Activated CD8-positive, alpha-beta memory T cell treated with anti-CD3 and anti-CD28 coated beads, Interleukin-2, amount 50 U/mL, for 24 hours (primary cell): Measurements from ENCODE around the gene IER5L.
"Not testable (repeated sequence)": the region's sequence is repeated elsewhere in the genome, so short reads cannot be mapped to it uniquely, and the experiment has no call there.

ENCODE experiments used
- DNase-seq: peaks from one replicate; pipeline ENCODE4 v3.0.0-alpha.2; 2020; ENCODE audit errors: extremely low read depth

IER5L gene

GRCh38 chr9:129138476-129139232 lies 39.4 kb downstream of the IER5L start:
- DNase-seq, result no peak

GRCh38 chr9:129138144-129138462 lies 40.0 kb downstream of the IER5L start:
- DNase-seq, result no peak

DNA sequence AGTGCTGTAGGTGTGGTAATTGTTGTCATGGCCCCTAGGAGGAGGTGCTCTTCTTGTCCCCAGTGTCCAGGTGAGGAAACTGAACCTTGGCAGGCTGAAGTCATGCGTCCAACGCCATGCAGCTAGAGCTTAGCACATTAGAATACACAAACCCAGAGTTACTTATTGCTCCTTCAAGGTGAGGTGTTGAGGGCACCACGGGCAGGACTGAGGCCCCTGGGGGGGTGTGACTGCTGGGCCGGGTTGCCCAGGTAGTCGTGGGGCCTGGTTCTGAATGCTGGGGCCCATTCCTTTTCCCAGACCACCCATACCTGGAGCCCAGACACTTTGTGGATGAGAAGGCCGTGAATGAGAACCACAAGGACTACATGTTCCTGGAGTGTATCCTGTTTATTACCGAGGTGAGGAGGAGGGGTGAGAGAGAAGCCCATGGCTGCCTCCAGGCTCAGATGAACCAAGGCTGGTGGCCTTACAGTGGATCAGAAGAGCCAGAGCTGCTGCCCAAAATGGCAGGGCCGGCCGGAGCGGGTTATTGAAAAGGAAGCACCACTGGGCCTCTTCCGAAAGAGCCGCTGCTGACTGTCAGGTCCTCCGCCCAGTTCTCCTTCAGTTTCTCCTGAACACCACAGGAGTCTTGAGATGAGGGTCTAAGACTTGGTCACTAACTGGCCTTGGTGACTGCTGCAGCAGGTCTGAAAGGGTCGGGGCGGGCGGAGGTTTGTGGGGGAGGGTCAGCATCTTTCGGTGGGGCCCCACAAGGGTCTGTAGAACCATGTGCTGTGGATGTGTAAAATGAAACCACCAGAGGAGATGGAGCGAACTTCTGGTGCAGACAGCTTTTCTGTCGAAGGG lies 40.5 kb downstream of the IER5L start:
- no peak for DNase-seq

- no peak for DNase-seq
Observed at GRCh38 chr9:129136446-129137035, 41.5 kb downstream of the IER5L start.

GRCh38 chr9:129135476-129135875 lies 42.6 kb downstream of the IER5L start:
- no peak for DNase-seq

- DNase-seq, result no peak
Observed at GRCh38 chr9:129133082-129133481, 45.0 kb downstream of the IER5L start.

- DNase-seq, result peak; percentile 68
Observed at GRCh38 chr9:129131300-129132145, 46.5 kb downstream of the IER5L start.

- DNase-seq, result no peak
Observed at GRCh38 chr9:129130791-129131190, 47.3 kb downstream of the IER5L start.

DNA sequence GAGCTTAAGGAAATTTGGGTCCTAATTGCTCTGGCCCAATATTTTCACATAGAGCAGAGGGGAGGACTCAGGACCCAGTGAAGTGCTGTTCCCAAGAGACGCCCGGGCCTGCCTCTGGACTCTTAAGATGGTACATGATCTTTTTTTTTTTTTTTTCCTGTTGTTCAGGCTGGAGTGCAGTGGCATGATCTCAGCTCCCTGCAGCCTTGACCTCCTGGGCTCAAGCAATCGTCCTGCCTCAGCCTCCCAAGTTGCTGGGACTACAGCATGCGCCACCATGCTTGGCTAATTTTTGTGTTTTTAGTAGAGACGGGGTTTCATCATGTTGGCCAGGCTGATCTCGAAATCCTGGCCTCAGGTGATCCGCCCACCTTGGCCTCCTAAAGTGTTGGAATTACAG lies 47.8 kb downstream of the IER5L start:
- DNase-seq, result not testable (repeated sequence)

DNA sequence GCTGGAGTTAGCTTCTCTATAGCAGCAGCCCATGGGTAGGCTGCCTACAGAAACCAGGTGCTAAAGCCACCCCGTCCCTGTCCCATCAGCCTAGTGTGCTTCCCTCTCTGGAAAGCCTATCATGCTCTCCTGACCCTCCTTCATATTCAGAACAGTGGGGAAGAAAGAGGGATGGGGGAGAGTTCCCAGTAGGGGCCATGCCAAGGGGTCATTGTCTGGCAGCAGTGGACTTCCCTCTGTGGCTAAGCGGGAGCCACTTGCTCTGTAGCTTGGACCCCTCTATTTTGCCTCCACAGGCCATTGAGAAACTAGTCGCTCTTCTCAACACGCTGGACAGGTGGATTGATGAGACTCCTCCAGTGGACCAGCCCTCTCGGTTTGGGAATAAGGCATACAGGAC lies 49.4 kb downstream of the IER5L start:
- DNase-seq, result no peak

DNA sequence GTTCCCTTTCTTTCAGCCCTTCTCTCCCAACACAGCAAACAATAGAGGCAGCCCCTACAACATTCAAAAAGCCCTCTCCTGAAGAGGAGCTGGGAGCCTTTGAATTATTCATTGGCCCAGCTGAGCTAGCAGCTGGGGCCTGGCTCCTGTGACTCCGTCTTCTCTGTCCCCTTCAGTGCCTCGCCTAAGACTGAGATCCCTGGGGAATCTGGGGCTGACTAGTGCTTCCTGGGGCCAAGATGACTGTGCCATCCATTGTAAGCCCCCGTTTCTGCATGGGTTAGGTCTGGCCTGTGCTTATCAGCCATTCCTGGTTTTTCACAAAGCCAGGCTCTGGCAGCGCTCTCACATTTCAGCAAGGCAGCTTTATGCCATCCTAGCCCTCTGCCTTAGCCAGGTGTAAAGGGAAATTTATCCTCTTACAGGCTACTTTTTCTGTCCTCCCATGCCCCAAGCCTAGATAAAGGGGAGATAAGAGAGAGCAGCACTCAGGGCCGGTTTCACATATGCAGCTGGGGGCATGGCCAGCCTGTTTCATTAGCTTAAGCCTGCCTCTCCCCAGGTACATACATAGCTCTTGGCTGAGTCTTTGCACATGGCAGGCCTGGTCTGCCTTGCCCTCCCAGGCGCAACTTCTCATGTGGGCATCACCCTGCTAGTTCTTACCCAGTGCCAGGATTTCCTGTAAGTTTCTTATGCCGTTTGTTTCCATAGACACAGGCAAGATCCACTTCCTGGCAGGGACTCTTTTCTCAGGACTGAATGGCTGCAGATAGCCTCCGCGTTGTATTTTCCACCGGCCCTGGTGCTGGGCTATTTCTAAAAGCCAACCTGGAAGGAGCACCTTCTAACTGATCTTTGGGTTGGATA lies 51.1 kb downstream of the IER5L start:
- no peak for DNase-seq
